PC-3 (cell line): ENCODE results near the gene TRABD2B.

Experiments used
- EZH2 ChIP-seq: fragments of 300-600 bp; sonication (generic); IDR thresholded peaks from one replicate; pipeline ENCODE4 v1.6.1; 2017; ENCODE audit warnings: antibody characterized with exemption, mild to moderate bottlenecking, low read length; ENCODE audit not compliant: unreplicated experiment
- EZH2phosphoT487 ChIP-seq: fragments of 300-600 bp; sonication (generic); IDR thresholded peaks from 2 replicates; pipeline ENCODE4 v1.6.1; 2018; ENCODE audit warnings: mild to moderate bottlenecking, antibody characterized with exemption, low read length, borderline replicate concordance
- TF ChIP-seq, protein P1 (sequence below): fragments of 300-600 bp; sonication (generic); conservative IDR thresholded peaks from 2 replicates; pipeline ENCODE4 v1.5.1; 2017; ENCODE audit warnings: antibody characterized with exemption, low read depth, mild to moderate bottlenecking, low read length

DNA sequence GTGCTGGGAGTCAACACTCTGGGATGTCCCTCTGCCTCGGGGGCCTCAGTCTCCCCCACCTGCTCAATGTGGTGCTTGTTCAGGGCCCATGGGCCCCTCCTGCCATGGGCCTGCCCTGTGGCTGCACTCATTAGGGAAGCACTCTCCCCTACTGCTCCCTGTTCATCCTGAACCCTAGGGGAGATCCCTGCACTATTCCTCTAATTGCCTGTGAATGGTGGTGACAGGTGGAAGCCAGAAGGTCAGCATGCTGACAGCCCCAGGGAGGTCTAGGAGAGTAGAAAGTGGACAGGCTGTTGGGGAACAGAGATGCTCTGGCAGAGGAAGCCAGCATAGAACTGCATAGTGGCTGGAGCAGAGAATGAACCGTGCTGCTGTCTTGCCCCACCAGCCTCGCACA is 217.6 kb downstream of the TRABD2B start:
- TF ChIP-seq, protein P1, sequence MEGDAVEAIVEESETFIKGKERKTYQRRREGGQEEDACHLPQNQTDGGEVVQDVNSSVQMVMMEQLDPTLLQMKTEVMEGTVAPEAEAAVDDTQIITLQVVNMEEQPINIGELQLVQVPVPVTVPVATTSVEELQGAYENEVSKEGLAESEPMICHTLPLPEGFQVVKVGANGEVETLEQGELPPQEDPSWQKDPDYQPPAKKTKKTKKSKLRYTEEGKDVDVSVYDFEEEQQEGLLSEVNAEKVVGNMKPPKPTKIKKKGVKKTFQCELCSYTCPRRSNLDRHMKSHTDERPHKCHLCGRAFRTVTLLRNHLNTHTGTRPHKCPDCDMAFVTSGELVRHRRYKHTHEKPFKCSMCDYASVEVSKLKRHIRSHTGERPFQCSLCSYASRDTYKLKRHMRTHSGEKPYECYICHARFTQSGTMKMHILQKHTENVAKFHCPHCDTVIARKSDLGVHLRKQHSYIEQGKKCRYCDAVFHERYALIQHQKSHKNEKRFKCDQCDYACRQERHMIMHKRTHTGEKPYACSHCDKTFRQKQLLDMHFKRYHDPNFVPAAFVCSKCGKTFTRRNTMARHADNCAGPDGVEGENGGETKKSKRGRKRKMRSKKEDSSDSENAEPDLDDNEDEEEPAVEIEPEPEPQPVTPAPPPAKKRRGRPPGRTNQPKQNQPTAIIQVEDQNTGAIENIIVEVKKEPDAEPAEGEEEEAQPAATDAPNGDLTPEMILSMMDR, result no peak
- TF ChIP-seq EZH2 (no peak), EZH2phosphoT487 (no peak)
